GM06990 (cell line): ENCODE measurements around the gene EPN2.
A peak's percentile ranks its signal among the peaks of the same experiment; 100 is the strongest.

Experiments used
- DNase-seq: peaks from one replicate; pipeline ENCODE4 v3.0.0-alpha.2; 2011; ENCODE audit not compliant: insufficient read length; ENCODE audit errors: extremely low read depth
- H3K27me3 ChIP-seq: replicated peaks from 2 replicates; pipeline ENCODE4 v1.6.0; 2011; ENCODE audit warnings: low read length; ENCODE audit not compliant: control insufficient read depth, insufficient read depth
- H3K36me3 ChIP-seq: 2 replicates; pipeline ENCODE4 v1.5.1; 2011; ENCODE audit warnings: low read length; ENCODE audit not compliant: control insufficient read depth, insufficient read depth
- H3K4me3 ChIP-seq: replicated peaks from 2 replicates; pipeline ENCODE4 v1.5.1; 2011; ENCODE audit warnings: low read depth, mild to moderate bottlenecking, control low read depth, low read length
- TF ChIP-seq, protein P1 (sequence below): IDR thresholded peaks from 2 replicates; pipeline ENCODE4 v1.5.1; 2011; ENCODE audit warnings: low read length, control low read depth, mild to moderate bottlenecking, inconsistent platforms; ENCODE audit not compliant: insufficient read depth, poor library complexity, severe bottlenecking

Gene EPN2

GRCh38 chr17:19357761-19358160 is 120.6 kb downstream of the EPN2 start:
- Histone ChIP-seq H3K36me3 (no peaks in the 10 kb centered on the region), H3K4me3 (no peak overlapping the region), H3K27me3 (no peaks in the 10 kb centered on the region)
- TF ChIP-seq, protein P1, sequence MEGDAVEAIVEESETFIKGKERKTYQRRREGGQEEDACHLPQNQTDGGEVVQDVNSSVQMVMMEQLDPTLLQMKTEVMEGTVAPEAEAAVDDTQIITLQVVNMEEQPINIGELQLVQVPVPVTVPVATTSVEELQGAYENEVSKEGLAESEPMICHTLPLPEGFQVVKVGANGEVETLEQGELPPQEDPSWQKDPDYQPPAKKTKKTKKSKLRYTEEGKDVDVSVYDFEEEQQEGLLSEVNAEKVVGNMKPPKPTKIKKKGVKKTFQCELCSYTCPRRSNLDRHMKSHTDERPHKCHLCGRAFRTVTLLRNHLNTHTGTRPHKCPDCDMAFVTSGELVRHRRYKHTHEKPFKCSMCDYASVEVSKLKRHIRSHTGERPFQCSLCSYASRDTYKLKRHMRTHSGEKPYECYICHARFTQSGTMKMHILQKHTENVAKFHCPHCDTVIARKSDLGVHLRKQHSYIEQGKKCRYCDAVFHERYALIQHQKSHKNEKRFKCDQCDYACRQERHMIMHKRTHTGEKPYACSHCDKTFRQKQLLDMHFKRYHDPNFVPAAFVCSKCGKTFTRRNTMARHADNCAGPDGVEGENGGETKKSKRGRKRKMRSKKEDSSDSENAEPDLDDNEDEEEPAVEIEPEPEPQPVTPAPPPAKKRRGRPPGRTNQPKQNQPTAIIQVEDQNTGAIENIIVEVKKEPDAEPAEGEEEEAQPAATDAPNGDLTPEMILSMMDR, result no peak
- DNase-seq, result no peak

- TF ChIP-seq, protein P1, result no peak
- Histone ChIP-seq H3K36me3 (no peaks in the 10 kb centered on the region), H3K27me3 (no peaks in the 10 kb centered on the region), H3K4me3 (no peak overlapping the region)
- no peak for DNase-seq
Observed at GRCh38 chr17:19359151-19359550, 122.0 kb downstream of the EPN2 start.

DNA sequence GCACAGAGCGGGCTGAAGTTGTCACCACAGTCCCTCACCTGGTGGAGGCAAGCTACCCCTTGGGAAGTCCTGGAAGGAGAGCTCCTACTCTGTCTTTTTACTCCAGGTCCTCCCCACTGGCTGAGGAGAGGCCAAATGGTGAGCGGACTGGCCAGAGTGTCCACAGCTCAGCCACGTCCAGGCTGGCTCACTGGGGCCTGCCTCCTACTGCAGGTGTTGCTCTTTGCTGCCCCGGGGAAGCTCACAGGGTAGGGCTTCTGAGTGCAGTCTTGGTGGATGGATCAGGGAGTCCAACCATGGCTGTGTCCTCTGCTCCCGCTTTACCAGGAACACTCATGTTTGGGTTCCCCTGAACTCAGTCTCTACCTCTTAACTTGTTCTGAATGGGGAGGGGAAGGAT is 122.7 kb downstream of the EPN2 start:
- Histone ChIP-seq H3K27me3 (no peaks in the 10 kb centered on the region; the same call in 1 of the 2 replicates), H3K36me3 (no peaks in the 10 kb centered on the region), H3K4me3 (no peak overlapping the region)
- TF ChIP-seq, protein P1, result no peak
- DNase-seq, result no peak

- TF ChIP-seq, protein P1, result no peak
- Histone ChIP-seq H3K36me3 (no peaks in the 10 kb centered on the region), H3K4me3 (no peak overlapping the region), H3K27me3 (no peaks in the 10 kb centered on the region; the same call in 1 of the 2 replicates)
- no peak for DNase-seq
Observed at GRCh38 chr17:19360772-19361171, 123.6 kb downstream of the EPN2 start.

- H3K36me3 ChIP-seq, result no peaks in the 10 kb centered on the region
- no peaks in the 10 kb centered on the region; the same call in 1 of the 2 replicates for H3K27me3 ChIP-seq
- TF ChIP-seq, protein P1, result no peak
- DNase-seq, result no peak
- H3K4me3 ChIP-seq, result no peak overlapping the region
Observed at GRCh38 chr17:19361326-19361725, 124.2 kb downstream of the EPN2 start.

- DNase-seq, result no peak
- Histone ChIP-seq H3K4me3 (peak overlapping the region; percentile 77), H3K27me3 (no peaks in the 10 kb centered on the region; the same call in 1 of the 2 replicates), H3K36me3 (no peaks in the 10 kb centered on the region)
- TF ChIP-seq, protein P1, result no peak
Observed at GRCh38 chr17:19361944-19362276, 124.7 kb downstream of the EPN2 start.
